Keratinocyte (primary cell): ENCODE measurements around the gene SPPL2B. TPM values are rescaled to one million over a fixed set of nuclear protein-coding genes. Genes with fewer than 3 reads are reported as not detected.

Experiments
- DNase-seq: peaks from one replicate; pipeline ENCODE4 v3.0.0-alpha.2; 2011; ENCODE audit warnings: low read depth, missing footprints, low spot score
- FAIRE-seq: peaks from 2 replicates; lab custom pipeline; 2011; peaks lifted over from hg19 to GRCh38; lab: Jason Lieb, UNC
- H2AFZ ChIP-seq: 2 replicates; pipeline ENCODE4 v1.6.0; 2012; ENCODE audit warnings: low read length, control low read depth, inconsistent platforms; ENCODE audit not compliant: control insufficient read depth
- H3K27ac ChIP-seq: 2 replicates; pipeline ENCODE4 v1.5.1; 2011; ENCODE audit warnings: low read length; ENCODE audit not compliant: control insufficient read depth, insufficient read depth
- H3K27me3 ChIP-seq: 3 replicates; pipeline ENCODE4 v1.6.0; 2011; ENCODE audit warnings: low read length; ENCODE audit not compliant: control insufficient read depth, insufficient read depth; ENCODE audit errors: extremely low read depth
- H3K36me3 ChIP-seq, 2 experiments: 2 replicates in 1 of 2; 3 replicates in 1 of 2; pipeline ENCODE4 v1.5.1; 2011; ENCODE audit warnings: low read length in 2 of 2, mild to moderate bottlenecking in 1 of 2; ENCODE audit not compliant: control insufficient read depth in 2 of 2, insufficient read depth in 2 of 2; ENCODE audit errors: extremely low read depth in 1 of 2
- H3K4me1 ChIP-seq: 3 replicates; pipeline ENCODE4 v1.5.1; 2011; ENCODE audit warnings: low read length; ENCODE audit not compliant: control insufficient read depth, insufficient read depth; ENCODE audit errors: extremely low read depth
- H3K4me2 ChIP-seq: 3 replicates; pipeline ENCODE4 v1.6.0; 2011; ENCODE audit warnings: low read depth, low read length; ENCODE audit not compliant: control insufficient read depth, insufficient read depth; ENCODE audit errors: extremely low read depth
- H3K4me3 ChIP-seq, 3 experiments: fragments of 200-600 bp in 1 of 3; sonication (generic) in 1 of 3; 2 replicates in 2 of 3; 3 replicates in 1 of 3; pipeline ENCODE4 v1.5.1; 2011 to 2016; ENCODE audit warnings: low read length in 3 of 3, mild to moderate bottlenecking in 3 of 3, control low read depth in 2 of 3, inconsistent platforms in 1 of 3, low read depth in 1 of 3, mixed read lengths in 1 of 3, mixed run types in 1 of 3, moderate library complexity in 1 of 3; ENCODE audit not compliant: control insufficient read depth in 2 of 3, insufficient read depth in 2 of 3; ENCODE audit errors: extremely low read depth in 1 of 3
- H3K79me2 ChIP-seq: 2 replicates; pipeline ENCODE4 v1.6.0; 2012; ENCODE audit warnings: low read length; ENCODE audit not compliant: control insufficient read depth, insufficient read depth
- H3K9ac ChIP-seq: 3 replicates; pipeline ENCODE4 v1.6.0; 2011; ENCODE audit warnings: low read length; ENCODE audit not compliant: control insufficient read depth, insufficient read depth; ENCODE audit errors: extremely low read depth
- H3K9me1 ChIP-seq: 3 replicates; pipeline ENCODE4 v1.6.0; 2011; ENCODE audit warnings: low read length; ENCODE audit not compliant: control insufficient read depth, insufficient read depth; ENCODE audit errors: extremely low read depth
- H3K9me3 ChIP-seq: 2 replicates; pipeline ENCODE4 v1.5.1; 2012; ENCODE audit warnings: low read depth, low read length; ENCODE audit not compliant: control insufficient read depth
- H4K20me1 ChIP-seq: 3 replicates; pipeline ENCODE4 v1.6.0; 2011; ENCODE audit warnings: low read length; ENCODE audit not compliant: control insufficient read depth, insufficient read depth; ENCODE audit errors: extremely low read depth
- EZH2 ChIP-seq: IDR thresholded peaks from one replicate; pipeline ENCODE4 v1.6.1; 2012; ENCODE audit warnings: inconsistent platforms, mild to moderate bottlenecking, low read length, moderate library complexity
- dilution Hi-C: fragments of 300-500 bp; cut with MboI; formaldehyde crosslinking; loops from one replicate; pipeline ENCODE4 v1.7.0; 2020; ENCODE audit warnings: low sequenced_read_pairs; ENCODE audit not compliant: extremely low pct_ligation_motif_present
- polyA plus RNA-seq, 5 experiments: library from polyadenylated mRNA; depleted of rRNA in 3 of 5; stranded (reverse) in 3 of 5; stranded (forward) in 1 of 5; unstranded in 1 of 5; fragments of >200 nt; gene quantifications; 1 replicate in 1 of 5; 2 replicates in 3 of 5; 3 replicates in 1 of 5; pipeline versions ENCODE4 v1.2.1 to v1.2.3, GENCODE V29; 2011 to 2012; ENCODE audit warnings: missing spikeins in 2 of 5, low read depth in 1 of 5, low replicate concordance in 1 of 5
- TF ChIP-seq, protein P1 (sequence below), 3 experiments: IDR thresholded peaks in 1 of 3; conservative IDR thresholded peaks in 1 of 3; optimal IDR thresholded peaks in 1 of 3; 2 replicates in 2 of 3; 3 replicates in 1 of 3; pipeline versions ENCODE3 to v1.5.1; 2011; ENCODE audit warnings: low read length in 3 of 3, mild to moderate bottlenecking in 3 of 3, moderate library complexity in 2 of 3, control low read depth in 1 of 3, inconsistent platforms in 1 of 3; ENCODE audit not compliant: insufficient read depth in 2 of 3; ENCODE audit errors: extremely low read depth in 1 of 3

SPPL2B gene
- polyA plus RNA-seq, 1 donor (not counting 4 experiments of a cell fraction or from before 2014, with no cell fraction given), result 9.3 TPM

DNA sequence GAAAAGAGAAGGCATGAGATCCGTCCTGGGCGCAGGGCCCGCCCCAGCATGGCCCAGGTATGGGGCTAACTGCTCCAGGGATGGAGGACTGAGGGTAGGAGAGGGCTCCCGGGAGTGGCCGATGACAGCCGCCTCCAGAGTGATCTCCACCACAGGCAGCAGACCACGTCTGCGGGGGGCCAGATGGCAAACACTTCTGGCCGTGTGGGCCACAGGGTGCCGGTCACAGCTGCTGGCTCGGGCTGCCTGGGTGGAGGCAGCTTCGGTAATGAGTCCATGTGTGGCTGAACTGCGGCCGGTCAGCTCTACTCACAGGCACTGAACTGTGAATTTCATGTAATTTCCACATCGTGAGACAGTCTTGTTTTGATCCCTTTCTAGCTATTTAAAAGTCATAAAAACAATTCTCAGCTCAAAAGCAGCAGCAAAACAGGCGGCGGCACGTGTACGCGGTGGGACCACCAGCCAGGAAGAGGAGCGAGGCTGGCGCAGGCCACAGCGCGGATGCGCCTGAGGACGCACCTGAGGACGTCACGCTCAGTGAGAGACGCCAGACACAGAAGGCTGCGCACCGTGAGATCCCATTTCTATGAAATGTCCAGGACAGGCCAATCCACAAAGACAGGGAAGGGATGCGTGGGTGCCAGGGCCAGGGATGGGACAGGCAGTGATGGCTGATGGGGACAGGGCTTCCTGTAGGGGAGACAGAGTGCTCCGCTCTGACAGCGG lies 4.1 kb upstream of the SPPL2B start:
- FAIRE-seq (no peak), DNase-seq (no peak)
- no peak for TF ChIP-seq EZH2
- TF ChIP-seq, protein P1, sequence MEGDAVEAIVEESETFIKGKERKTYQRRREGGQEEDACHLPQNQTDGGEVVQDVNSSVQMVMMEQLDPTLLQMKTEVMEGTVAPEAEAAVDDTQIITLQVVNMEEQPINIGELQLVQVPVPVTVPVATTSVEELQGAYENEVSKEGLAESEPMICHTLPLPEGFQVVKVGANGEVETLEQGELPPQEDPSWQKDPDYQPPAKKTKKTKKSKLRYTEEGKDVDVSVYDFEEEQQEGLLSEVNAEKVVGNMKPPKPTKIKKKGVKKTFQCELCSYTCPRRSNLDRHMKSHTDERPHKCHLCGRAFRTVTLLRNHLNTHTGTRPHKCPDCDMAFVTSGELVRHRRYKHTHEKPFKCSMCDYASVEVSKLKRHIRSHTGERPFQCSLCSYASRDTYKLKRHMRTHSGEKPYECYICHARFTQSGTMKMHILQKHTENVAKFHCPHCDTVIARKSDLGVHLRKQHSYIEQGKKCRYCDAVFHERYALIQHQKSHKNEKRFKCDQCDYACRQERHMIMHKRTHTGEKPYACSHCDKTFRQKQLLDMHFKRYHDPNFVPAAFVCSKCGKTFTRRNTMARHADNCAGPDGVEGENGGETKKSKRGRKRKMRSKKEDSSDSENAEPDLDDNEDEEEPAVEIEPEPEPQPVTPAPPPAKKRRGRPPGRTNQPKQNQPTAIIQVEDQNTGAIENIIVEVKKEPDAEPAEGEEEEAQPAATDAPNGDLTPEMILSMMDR (optimal IDR thresholded peaks at IDR 0.05 in 1 of 3, IDR thresholded peaks at IDR 0.05 in 1 of 3, conservative IDR thresholded peaks at IDR 0.05 in 1 of 3; ENCODE audit: extremely low read depth in 1 of 3, insufficient read depth in 2 of 3, low read length in 3 of 3), result no peak
- Histone ChIP-seq H3K9ac (no peak overlapping the region), H3K79me2 (peaks cover 42% of the 10 kb centered on the region), H3K27me3 (no peaks in the 10 kb centered on the region), H3K4me2 (no peak overlapping the region), H3K36me3 (peaks cover 9 to 21% of the 10 kb centered on the region in 2 experiments), H2AFZ (no peak overlapping the region), H3K4me1 (peaks cover 12% of the 10 kb centered on the region), H3K27ac (no peak overlapping the region), H4K20me1 (no peaks in the 10 kb centered on the region), H3K9me1 (no peaks in the 10 kb centered on the region), H3K4me3 (no peak overlapping the region), H3K9me3 (no peaks in the 10 kb centered on the region)
- dilution Hi-C loops, result no loop called here

DNA sequence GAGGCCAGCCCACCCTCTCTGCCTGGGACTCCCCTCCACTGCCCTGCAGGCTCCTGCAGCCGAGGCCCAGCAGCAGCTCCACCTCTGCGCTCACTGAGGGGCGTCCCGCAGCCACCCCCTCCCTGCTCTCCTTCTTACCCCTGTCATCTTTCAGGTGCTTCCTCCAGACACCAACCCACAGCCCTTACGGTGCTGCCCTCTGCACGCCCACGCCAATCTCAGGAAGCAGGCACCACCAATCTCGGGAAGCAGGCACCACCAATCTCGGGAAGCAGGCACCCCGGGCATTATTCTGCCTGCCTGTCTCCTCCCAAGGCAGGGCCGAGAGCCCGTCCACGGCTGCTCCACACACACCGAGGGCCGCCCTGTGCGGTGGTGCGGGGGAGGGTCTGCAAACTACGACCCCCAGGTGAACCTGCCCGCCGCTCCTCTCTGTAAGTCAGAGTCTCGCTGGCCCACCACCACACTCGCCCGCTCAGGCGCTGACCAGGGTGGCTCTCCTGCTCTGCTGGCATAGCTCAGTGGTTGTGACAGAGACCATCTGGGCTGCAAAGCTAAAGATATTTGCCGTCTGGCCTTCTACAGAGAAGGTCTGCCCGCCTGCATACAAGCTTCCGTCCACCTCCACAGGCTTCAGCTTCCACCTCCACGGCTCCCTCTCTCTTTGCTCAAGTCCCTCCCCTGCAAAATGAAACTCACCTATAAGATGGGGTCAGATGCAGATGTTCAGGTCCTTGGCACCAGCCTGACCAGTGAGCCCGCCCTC lies 3.0 kb upstream of the SPPL2B start:
- dilution Hi-C loops, result no loop called here

More for the DNA sequence above, 3.0 kb upstream of the SPPL2B start:
- H3K4me2 ChIP-seq, result no peak overlapping the region
- H3K27me3 ChIP-seq, result no peaks in the 10 kb centered on the region
- DNase-seq (no peak), FAIRE-seq (no peak)
- no peak overlapping the region for H3K27ac ChIP-seq
- H3K9ac ChIP-seq, result no peak overlapping the region
- H3K36me3 ChIP-seq, result peaks cover 9 to 21% of the 10 kb centered on the region in 2 experiments
- H4K20me1 ChIP-seq, result no peaks in the 10 kb centered on the region
- H3K79me2 ChIP-seq, result peaks cover 48% of the 10 kb centered on the region
- TF ChIP-seq, protein P1 (optimal IDR thresholded peaks at IDR 0.05 in 1 of 3, IDR thresholded peaks at IDR 0.05 in 1 of 3, conservative IDR thresholded peaks at IDR 0.05 in 1 of 3; ENCODE audit: extremely low read depth in 1 of 3, insufficient read depth in 2 of 3, low read length in 3 of 3), result no peak
- TF ChIP-seq EZH2, result no peak
- no peak overlapping the region for H3K4me3 ChIP-seq
- H3K9me1 ChIP-seq, result no peaks in the 10 kb centered on the region
- H2AFZ ChIP-seq, result no peak overlapping the region
- no peaks in the 10 kb centered on the region for H3K9me3 ChIP-seq
- H3K4me1 ChIP-seq, result peaks cover 12% of the 10 kb centered on the region
